ENCODE data around the gene MAP4.

- TF ChIP-seq BCL11A (tag by site-specific recombination; IDR thresholded peaks at IDR 0.05; ENCODE audit: low read depth) (no peak), ZNF37A (tag by site-specific recombination; IDR thresholded peaks at IDR 0.05) (no peak), YY1 (tag by site-specific recombination; IDR thresholded peaks at IDR 0.05) (no peak), CTCF (tag by site-specific recombination; IDR thresholded peaks at IDR 0.05) (no peak), ZNF398 (tag by site-specific recombination; IDR thresholded peaks at IDR 0.05) (no peak), ZNF239 (tag by site-specific recombination; IDR thresholded peaks at IDR 0.05) (no peak), MEIS1 (CRISPR knock-in tag; IDR thresholded peaks at IDR 0.05; ENCODE audit: borderline replicate concordance) (no peak), GFI1B (tag by site-specific recombination; IDR thresholded peaks at IDR 0.05) (no peak), PRDM10 (tag by site-specific recombination; IDR thresholded peaks at IDR 0.05) (no peak), HOXA7 (CRISPR knock-in tag; IDR thresholded peaks at IDR 0.05; ENCODE audit: borderline replicate concordance) (no peak), ZNF311 (tag by site-specific recombination; IDR thresholded peaks at IDR 0.05; ENCODE audit: borderline replicate concordance) (no peak), ZBTB49 (tag by site-specific recombination; IDR thresholded peaks at IDR 0.05; ENCODE audit: low read depth) (no peak)
These were observed 159.5 kb downstream of the MAP4 start for GRCh38 chr3:47856669-47857068.

Data from HEK293 (cell line).